Astrocyte (in vitro differentiated cells and primary cell): ENCODE data around the gene POU5F1. TPM values are rescaled to one million over a fixed set of nuclear protein-coding genes. Genes with fewer than 3 reads are reported as not detected.

ENCODE experiments used
- DNase-seq: peaks from one replicate; pipeline ENCODE4 v3.0.0-alpha.2; 2010; ENCODE audit warnings: low read depth
- FAIRE-seq: peaks from 2 replicates; lab custom pipeline; 2011; peaks lifted over from hg19 to GRCh38; lab: Jason Lieb, UNC
- H2AFZ ChIP-seq: 2 replicates; pipeline ENCODE4 v1.6.0; 2012; ENCODE audit warnings: low read depth, low read length, inconsistent platforms
- H3K27ac ChIP-seq: 2 replicates; pipeline ENCODE4 v1.5.1; 2011; ENCODE audit warnings: low read depth, low read length, inconsistent platforms
- H3K27me3 ChIP-seq: 2 replicates; pipeline ENCODE4 v1.6.0; 2011; ENCODE audit warnings: low read length, inconsistent platforms; ENCODE audit not compliant: insufficient read depth
- H3K36me3 ChIP-seq: 2 replicates; pipeline ENCODE4 v1.5.1; 2011; ENCODE audit warnings: low read length, inconsistent platforms; ENCODE audit not compliant: insufficient read depth
- H3K4me1 ChIP-seq: 2 replicates; pipeline ENCODE4 v1.5.1; 2011; ENCODE audit warnings: low read length, inconsistent platforms; ENCODE audit not compliant: insufficient read depth
- H3K4me2 ChIP-seq: 2 replicates; pipeline ENCODE4 v1.6.0; 2012; ENCODE audit warnings: low read length, inconsistent platforms
- H3K4me3 ChIP-seq: 2 replicates; pipeline ENCODE4 v1.5.1; 2011; ENCODE audit warnings: low read depth, mild to moderate bottlenecking, low read length, inconsistent platforms; ENCODE audit not compliant: insufficient read depth
- H3K79me2 ChIP-seq: 2 replicates; pipeline ENCODE4 v1.6.0; 2012; ENCODE audit warnings: mild to moderate bottlenecking, low read length, inconsistent platforms; ENCODE audit not compliant: insufficient read depth
- H3K9ac ChIP-seq: 2 replicates; pipeline ENCODE4 v1.6.0; 2012; ENCODE audit warnings: mild to moderate bottlenecking, low read length, inconsistent platforms
- H3K9me3 ChIP-seq: 2 replicates; pipeline ENCODE4 v1.5.1; 2012; ENCODE audit warnings: low read depth, mild to moderate bottlenecking, low read length, inconsistent platforms; ENCODE audit not compliant: insufficient read depth
- H4K20me1 ChIP-seq: 2 replicates; pipeline ENCODE4 v1.6.0; 2012; ENCODE audit warnings: low read length, inconsistent platforms; ENCODE audit not compliant: insufficient read depth
- H3K27ac Mint-ChIP-seq: one replicate; pipeline ENCODE4 v1.8.0; 2021; ENCODE audit warnings: mild to moderate bottlenecking, mixed read lengths; ENCODE audit not compliant: unreplicated experiment
- H3K27me3 Mint-ChIP-seq: one replicate; pipeline ENCODE4 v1.8.0; 2021; ENCODE audit warnings: low read depth, mixed read lengths; ENCODE audit not compliant: unreplicated experiment
- H3K36me3 Mint-ChIP-seq: one replicate; pipeline ENCODE4 v1.8.0; 2021; ENCODE audit warnings: low read depth, mixed read lengths; ENCODE audit not compliant: unreplicated experiment
- H3K4me1 Mint-ChIP-seq: one replicate; pipeline ENCODE4 v1.8.0; 2021; ENCODE audit warnings: low read depth, mixed read lengths; ENCODE audit not compliant: unreplicated experiment
- H3K4me3 Mint-ChIP-seq: one replicate; pipeline ENCODE4 v1.8.0; 2021; ENCODE audit warnings: mild to moderate bottlenecking, moderate library complexity, mixed read lengths; ENCODE audit not compliant: unreplicated experiment
- H3K9me3 Mint-ChIP-seq: one replicate; pipeline ENCODE4 v1.8.0; 2021; ENCODE audit warnings: mild to moderate bottlenecking, mixed read lengths; ENCODE audit not compliant: unreplicated experiment
- EZH2 ChIP-seq: IDR thresholded peaks from 2 replicates; pipeline ENCODE4 v1.6.1; 2012; ENCODE audit warnings: mild to moderate bottlenecking, low read length, inconsistent platforms; ENCODE audit not compliant: insufficient read depth
- total RNA-seq: library from RNA; stranded (reverse); gene quantifications from 2 replicates; pipeline ENCODE4 v1.2.1, GENCODE V29; 2021
- TF ChIP-seq, protein P1 (sequence below): IDR thresholded peaks from 2 replicates; pipeline ENCODE4 v1.5.1; 2011; ENCODE audit warnings: low read depth, mild to moderate bottlenecking, inconsistent platforms, low read length, moderate library complexity; ENCODE audit not compliant: insufficient read depth

Gene POU5F1
- total RNA-seq, 1 donor from 2014 or later: 5.4 TPM

DNA sequence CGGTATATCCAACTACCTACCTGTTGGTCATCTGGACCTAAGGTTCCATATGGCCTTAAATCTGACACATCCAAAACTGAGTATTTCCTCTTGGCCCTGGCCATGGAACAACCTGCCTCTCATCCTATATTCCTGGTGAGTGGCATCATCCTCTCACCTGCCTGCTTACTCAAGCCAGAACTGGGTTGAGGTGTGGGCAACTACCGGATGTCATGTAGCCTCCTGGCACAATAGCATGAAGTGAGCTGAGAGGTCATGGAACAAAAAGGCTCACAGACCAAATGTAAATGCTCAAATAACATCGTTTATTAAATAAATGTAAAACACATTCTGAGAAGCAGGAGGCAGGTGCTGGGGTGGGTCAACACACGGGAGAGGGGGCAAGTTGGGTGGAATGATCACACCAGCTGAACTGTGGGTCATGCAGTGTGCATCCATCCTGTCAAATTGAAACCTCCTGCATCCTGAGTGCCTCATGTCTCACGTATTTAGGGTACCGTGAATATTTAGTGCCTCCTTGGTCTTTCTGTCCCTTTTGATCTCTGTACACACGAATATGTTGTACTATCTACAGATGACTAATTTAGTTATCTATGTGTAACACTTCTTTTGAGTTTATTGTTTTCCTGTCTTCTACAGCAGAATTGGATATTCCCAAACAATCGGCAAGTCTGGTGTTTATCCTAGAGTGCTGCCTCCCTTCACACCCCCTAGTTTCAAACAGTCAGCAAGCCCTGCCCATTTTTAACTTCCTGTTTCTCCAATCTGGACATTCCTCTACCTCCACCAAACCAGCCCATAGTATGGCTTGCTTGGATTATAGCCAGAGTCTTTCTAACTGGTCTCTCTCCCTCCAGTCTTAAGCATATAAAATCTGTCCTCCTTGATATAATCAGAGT lies 7.9 kb upstream of the POU5F1 start:
- H3K27me3 Mint-ChIP-seq: peaks cover 2% of the 10 kb centered on the region

GRCh38 chr6:31175971-31176370 lies 5.5 kb upstream of the POU5F1 start:
- Histone ChIP-seq H3K27ac (no peak overlapping the region), H3K79me2 (no peaks in the 10 kb centered on the region), H3K9me3 (no peaks in the 10 kb centered on the region), H3K4me1 (no peaks in the 10 kb centered on the region), H3K4me2 (no peak overlapping the region), H2AFZ (no peak overlapping the region), H4K20me1 (no peaks in the 10 kb centered on the region), H3K9ac (no peak overlapping the region), H3K27me3 (no peaks in the 10 kb centered on the region), H3K36me3 (no peaks in the 10 kb centered on the region), H3K4me3 (no peak overlapping the region)
- Mint-ChIP-seq H3K27me3 (peaks cover 7% of the 10 kb centered on the region), H3K36me3 (peaks cover 4% of the 10 kb centered on the region), H3K4me1 (peaks cover 25% of the 10 kb centered on the region), H3K27ac (peak overlapping the region; percentile 70), H3K9me3 (no peaks in the 10 kb centered on the region), H3K4me3 (peak overlapping the region; percentile 13)
- FAIRE-seq: no peak
- DNase-seq: peak; percentile 34
- TF ChIP-seq EZH2: no peak
- TF ChIP-seq, protein P1, sequence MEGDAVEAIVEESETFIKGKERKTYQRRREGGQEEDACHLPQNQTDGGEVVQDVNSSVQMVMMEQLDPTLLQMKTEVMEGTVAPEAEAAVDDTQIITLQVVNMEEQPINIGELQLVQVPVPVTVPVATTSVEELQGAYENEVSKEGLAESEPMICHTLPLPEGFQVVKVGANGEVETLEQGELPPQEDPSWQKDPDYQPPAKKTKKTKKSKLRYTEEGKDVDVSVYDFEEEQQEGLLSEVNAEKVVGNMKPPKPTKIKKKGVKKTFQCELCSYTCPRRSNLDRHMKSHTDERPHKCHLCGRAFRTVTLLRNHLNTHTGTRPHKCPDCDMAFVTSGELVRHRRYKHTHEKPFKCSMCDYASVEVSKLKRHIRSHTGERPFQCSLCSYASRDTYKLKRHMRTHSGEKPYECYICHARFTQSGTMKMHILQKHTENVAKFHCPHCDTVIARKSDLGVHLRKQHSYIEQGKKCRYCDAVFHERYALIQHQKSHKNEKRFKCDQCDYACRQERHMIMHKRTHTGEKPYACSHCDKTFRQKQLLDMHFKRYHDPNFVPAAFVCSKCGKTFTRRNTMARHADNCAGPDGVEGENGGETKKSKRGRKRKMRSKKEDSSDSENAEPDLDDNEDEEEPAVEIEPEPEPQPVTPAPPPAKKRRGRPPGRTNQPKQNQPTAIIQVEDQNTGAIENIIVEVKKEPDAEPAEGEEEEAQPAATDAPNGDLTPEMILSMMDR: no peak

More for the DNA sequence above, 7.9 kb upstream of the POU5F1 start:
- no peaks in the 10 kb centered on the region for H3K79me2 ChIP-seq
- Mint-ChIP-seq H3K27ac (no peak overlapping the region), H3K9me3 (no peaks in the 10 kb centered on the region), H3K36me3 (peaks cover 2% of the 10 kb centered on the region), H3K4me1 (peaks cover 22% of the 10 kb centered on the region), H3K4me3 (no peak overlapping the region)
- no peak overlapping the region for H3K9ac ChIP-seq
- DNase-seq (no peak), FAIRE-seq (no peak)
- H3K27me3 ChIP-seq: no peaks in the 10 kb centered on the region
- no peaks in the 10 kb centered on the region for H3K9me3 ChIP-seq
- H2AFZ ChIP-seq: no peak overlapping the region
- no peak overlapping the region for H3K4me3 ChIP-seq
- H3K27ac ChIP-seq: no peak overlapping the region
- TF ChIP-seq, protein P1: no peak
- TF ChIP-seq EZH2: no peak
- no peaks in the 10 kb centered on the region for H4K20me1 ChIP-seq
- no peaks in the 10 kb centered on the region for H3K4me1 ChIP-seq
- no peak overlapping the region for H3K4me2 ChIP-seq
- no peaks in the 10 kb centered on the region for H3K36me3 ChIP-seq

DNA sequence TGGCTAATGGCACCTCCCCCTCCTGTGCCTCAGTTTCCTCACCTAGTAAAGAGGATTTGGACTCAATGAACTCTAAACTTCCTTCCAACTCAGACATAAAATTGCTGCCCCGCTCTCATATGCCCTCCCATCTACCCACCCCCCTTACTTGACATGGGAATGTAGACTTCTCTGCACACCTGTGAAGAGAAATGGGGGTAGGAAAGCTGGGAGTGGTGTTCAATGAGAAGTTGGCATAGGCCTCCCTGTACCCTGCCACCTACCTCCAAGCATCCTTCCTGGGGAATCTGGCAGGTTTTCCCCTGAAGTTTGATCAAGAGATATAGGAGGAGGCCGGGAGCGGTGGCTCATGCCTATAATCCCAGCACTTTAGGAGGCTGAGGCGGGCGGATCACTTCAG lies 3.9 kb upstream of the POU5F1 start:
- Histone ChIP-seq H3K9me3 (no peaks in the 10 kb centered on the region), H2AFZ (no peak overlapping the region), H3K4me1 (no peaks in the 10 kb centered on the region), H3K27ac (no peak overlapping the region), H3K9ac (no peak overlapping the region), H3K4me2 (no peak overlapping the region), H3K27me3 (no peaks in the 10 kb centered on the region), H3K36me3 (no peaks in the 10 kb centered on the region), H3K79me2 (no peaks in the 10 kb centered on the region), H3K4me3 (no peak overlapping the region), H4K20me1 (no peaks in the 10 kb centered on the region)
- no peak for DNase-seq
- TF ChIP-seq, protein P1: no peak
- no peak for TF ChIP-seq EZH2
- FAIRE-seq: no peak
- no peaks in the 10 kb centered on the region for H3K9me3 Mint-ChIP-seq
- peaks cover 11% of the 10 kb centered on the region for H3K27me3 Mint-ChIP-seq
- no peak overlapping the region for H3K4me3 Mint-ChIP-seq
- H3K4me1 Mint-ChIP-seq: peaks cover 25% of the 10 kb centered on the region
- peaks cover 4% of the 10 kb centered on the region for H3K36me3 Mint-ChIP-seq
- H3K27ac Mint-ChIP-seq: no peak overlapping the region
